Left forelimb (tissue), 1 donor: ENCODE measurements around the gene CACNA2D2.

Experiments used
- DNase-seq: peaks from one replicate; pipeline ENCODE4 v3.0.0-alpha.2; 2018; ENCODE audit warnings: low spot score

CACNA2D2 gene

DNA sequence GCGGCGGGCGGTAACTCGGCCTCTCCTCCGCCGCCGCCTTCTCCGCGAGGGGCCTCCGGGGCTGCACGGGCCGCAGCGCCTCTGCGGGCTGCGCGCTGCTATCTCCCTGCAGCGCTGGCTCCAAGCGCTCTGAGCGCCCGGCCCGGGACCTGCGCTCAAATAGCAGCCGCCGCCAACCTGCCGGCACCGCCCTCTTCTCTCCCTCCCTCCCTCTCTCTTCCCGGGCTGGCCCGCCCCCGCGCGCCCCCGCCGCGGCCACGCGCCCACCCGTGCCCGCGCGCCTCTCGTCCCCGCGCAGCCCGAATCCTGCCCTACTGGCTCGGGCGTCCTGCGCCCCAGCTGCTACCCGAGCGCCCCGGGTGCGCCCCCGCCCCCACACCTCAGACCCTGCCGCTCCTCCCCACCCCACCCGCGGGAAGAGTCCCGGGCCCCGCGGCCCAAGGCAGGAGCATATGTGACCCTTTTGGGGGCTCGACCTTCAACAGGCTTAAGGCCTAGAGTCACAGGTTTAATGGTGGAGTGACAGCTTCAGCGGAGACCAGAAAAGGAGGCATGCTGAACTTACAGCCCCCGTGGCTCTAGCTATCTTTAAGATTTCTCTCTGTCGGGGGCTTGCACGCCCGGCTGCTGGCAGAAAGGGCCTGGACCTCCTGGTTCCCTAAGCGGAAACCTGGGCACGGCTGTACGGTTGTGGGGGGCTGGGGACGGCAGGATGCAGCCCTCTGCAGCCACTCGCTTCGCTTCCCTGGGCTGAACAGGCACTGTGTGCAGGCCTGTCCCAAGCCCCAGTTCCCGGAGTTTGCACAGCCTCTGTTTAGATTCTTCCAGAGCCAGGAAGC lies at the start of gene CACNA2D2:
TSS of gene CACNA2D2 (minus strand) at position 131 of the 839 bp plus-strand sequence. CDS start 211 bp downstream, outside the sequence.
- peak; percentile 83 for DNase-seq

DNA sequence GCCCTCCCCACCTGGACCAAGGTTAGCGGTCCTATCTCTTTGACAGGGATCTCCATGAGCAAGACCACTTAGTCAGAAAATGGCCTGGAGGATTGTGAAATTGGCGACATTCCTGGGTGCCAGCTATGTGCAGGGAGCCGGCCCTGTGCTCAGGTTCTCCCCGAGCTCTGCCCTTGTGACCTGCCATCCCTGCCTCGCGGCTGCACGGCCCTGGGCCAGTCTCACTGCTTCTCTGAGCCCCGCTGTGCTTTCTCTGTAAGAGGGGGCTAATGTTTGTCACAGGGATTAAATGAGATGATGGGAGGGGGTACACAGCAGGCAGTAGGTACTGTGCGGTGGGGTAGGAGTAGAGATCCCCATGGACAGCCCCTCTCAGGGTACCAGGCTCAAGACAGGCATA lies 49.2 kb upstream of the CACNA2D2 start:
- DNase-seq, result no peak

DNA sequence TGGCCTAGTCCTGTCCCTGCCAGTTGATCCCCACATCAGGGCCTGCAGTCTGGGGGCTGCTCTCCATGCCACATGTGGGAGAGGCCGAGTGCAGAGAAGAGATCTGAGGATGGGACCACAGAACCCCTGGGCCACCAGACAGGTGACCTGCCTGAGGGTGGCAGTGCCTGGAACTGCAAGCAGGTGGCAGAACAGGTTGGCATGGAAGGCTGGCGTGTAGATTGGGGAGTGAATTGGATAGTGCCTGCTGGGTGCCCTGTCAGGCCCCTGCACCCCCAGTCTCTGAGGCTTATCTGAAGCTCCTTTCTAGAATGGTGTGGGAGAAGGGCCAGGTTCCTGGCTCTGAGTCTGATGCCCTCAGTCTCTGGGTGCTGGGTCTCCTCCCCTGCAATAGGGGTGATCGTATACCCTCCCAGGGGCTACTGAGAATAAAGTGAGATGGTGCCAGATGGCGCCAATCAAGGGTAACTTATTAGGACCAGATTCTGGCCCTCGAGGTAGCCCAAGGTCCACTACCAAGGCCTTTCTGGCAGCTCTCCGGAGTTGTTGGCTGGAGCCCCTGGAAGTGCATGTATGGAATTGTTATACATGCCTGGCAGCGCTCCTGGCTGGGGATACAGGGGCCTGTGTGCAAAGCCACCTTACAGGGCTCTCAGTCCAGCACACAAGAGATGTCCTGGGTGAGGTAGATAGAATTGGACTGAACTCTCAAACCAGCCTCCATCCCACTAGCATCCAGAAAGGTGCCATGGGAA lies 48.4 kb upstream of the CACNA2D2 start:
- no peak for DNase-seq

DNA sequence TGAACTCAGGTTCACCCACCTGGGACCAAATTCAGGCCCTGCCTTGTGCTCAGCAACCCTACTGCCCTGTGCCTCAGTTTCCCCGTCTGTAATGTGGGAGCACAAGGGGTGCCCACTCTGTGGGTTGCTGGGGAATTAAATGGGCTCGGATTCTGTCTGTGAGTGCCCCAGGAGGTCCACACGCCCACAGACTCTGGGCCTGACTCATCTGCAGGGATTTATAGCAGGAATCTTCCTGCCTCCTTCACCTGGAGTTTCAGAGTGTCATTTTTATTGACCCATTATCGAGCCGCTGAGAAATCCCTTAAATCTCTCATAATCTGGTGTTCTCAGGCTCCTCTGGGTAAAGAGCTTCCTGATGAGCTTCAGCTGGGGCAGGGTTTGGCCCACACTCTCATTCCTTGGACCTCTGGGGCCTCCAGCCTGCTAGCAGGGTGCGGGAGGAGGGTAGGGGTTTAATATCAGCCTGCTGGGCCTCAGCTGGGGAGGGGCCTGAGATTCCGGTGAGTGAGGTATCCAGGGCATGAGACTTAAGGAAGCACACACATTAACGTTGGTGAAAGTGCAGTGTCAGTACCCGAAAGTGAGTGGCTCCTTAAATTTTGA lies 47.7 kb upstream of the CACNA2D2 start:
- DNase-seq, result no peak

DNA sequence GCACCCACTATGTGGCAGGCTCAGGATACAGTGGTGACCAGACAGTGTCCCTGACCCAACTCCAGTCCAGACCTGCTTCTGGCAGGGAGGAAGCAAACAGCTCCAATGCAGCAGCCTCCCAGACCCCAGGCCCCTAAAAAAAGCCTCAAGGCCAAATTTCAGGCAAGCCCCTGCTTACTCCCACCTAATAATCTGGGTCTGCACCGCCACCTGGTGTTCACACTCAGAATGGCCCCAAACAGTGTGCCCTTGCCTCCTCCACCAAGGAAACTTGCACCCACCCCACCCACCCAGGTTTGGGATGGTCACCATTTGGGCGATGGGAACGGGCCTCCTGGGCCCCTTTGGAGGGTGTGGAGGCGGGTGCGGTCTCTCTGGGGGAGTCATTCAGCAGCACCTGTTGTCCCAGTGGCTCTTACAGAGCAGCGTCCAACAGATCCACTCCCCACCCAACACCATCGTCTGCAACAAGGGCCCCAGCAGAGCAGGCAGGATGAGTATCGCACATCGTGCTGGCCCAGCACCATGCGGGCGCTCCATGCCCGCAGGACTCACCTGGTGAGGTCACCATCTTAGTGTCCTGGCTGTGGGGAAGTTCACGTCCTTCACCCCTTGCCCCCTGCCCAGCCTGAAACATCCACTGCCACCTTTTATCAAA lies 46.8 kb upstream of the CACNA2D2 start:
- DNase-seq, result peak; percentile 78

DNA sequence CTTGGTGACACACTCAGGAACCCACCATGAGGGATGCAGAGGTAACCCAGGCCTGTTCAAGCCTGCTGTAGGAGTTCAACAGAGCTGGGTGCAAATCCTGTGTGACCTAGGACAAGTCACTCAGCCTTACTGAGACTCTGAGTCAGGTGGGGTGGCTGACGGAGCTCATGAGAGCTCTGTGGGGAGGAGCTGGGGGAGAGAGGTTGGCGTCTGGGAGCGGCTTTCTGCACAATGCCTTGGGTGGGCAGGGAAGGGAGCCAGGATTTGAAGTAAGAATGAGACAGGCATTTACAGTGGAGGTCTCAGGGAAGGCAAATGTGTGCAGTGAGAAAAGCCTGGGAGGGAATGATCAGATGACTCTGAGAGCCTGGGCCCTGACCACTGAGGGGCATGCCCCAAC lies 45.8 kb upstream of the CACNA2D2 start:
- DNase-seq, result no peak

DNA sequence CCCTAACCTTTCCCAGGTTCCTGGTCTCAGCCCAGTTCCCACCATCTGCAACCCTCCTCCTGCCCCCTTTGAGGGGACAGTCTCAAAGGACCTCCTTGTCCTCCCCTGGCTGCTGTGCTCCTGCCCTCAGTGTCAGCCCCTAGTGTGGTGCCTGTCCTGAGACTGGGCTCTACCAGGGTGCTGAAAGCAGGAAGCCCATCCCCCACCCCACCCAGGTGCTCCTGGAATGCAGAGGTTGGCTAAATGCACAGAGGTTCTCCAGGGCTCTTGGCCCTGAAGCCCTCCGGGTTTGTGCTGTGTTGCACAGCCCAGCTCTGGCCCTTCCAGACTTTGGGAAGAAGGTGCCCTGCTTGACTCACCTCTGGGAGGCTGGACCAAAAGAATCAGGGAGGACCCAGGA lies 42.3 kb upstream of the CACNA2D2 start:
- no peak for DNase-seq

DNA sequence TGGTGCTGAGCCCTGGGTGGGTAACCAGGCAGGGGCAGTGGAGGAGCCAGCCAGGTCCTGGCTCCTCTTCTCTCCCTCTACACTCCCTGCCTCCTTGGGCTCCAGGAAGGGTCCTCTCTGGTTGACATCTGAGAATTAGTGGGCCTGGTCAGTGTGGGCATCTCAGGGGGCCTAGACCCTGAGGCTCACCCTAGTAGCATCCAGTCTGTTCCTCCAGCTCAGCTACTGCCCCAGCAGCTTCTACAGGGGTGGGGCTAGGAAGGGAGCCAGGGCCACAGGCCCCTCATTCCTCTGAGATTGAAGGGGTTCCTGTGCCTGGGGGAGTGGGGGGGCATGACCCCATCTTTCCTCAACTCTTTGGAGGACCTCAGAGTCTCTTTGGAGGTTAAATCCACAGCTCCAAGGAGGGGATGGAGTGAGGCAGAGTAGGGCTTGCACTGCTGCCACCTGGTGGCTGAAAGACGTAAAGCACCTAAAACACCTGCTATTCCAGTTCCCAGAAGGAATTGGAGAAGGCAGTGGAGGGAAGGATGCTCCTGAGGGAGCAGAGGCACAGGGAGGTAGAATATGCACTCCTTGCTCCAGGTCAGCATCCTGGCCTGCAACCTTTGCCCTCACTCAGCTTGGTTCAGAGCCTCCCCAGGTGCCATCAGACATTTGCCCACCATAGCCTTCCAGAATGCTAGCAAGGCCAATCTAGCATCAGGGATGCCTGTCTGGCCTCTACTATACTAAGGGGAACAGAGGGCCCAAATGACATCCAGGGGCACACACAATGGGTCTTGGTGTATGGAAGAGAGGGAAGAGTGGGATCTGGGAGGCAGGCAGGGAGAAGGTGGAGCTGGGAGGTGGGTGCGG lies 39.0 kb upstream of the CACNA2D2 start:
- peak; percentile 81 for DNase-seq

DNA sequence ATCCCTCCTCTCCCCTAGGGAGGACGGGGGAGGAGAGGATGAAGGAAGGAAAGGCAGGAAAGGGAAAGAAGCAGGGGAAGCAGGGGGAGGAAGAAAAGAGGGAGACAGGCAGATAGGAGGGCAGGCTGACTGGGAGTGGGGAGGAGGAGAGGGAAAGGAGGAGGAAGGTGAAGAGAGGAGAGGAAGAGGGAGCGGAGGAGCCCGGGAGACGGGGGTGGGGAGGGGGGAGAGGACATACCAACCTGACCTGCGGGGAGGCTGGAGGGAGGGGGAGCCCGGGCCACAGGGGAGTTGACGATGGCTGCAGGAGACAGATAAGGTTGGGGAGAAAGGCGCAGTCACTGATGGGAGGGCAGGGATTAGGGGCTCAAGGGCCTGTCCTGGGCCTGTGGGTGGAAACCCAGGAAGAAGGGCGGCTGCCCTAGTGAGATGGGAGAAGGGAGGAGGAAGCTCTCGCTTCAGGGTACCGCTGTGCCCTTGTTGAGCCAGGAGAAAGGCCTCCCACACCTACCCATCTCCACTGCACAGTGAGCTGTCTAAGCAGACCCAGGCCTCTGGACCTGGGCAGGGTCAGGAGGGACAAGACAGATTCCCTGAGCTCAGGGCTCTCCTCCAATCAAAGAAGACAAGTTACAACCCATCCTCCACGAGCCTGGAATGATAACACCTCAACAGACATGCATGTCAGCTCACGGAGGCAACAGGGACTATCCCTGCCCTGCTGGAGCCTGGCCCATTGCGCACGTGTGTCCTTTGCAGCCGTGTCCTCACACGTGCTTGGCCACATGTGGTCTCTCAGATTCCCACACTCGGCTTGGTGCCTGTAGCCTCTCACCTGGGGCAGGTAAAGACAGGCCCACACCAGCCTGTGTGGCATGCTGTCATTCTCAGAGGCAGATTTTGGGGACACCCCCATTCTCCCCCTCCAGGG lies 36.2 kb upstream of the CACNA2D2 start:
- DNase-seq, result no peak

DNA sequence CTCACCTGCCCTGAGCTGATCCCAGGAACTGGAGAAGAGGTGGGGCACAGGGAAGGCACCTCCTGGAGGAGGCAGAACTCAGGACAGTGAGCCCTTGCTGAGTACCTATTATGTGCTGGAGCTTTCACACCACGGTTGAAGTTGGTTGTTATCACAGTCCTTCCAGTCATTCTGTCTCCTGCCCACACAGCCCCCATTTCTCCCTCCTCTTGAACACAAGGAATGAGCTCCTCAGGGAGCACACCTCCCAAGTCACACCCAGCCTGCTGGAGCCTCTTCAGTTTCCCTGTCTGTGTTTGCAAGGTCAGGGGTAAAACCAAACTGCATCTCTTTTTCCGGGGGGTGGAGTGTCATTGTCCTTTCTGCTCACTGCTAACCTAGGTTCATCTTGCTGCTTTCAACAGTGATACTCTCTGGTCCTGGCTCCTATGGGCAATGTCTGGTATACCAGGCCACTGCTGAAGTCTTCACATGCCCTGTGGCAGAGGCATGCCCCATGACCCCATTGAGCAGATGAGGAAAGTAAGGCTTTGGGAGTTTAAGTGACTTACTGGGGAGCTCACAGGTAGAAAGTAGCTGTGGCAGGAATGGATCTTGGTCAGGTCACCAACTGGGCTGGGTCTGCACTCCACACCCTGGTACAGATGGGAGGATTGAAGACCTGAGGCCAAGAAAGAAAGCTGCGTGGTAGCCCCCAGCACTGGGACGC lies 34.1 kb upstream of the CACNA2D2 start:
- no peak for DNase-seq

DNA sequence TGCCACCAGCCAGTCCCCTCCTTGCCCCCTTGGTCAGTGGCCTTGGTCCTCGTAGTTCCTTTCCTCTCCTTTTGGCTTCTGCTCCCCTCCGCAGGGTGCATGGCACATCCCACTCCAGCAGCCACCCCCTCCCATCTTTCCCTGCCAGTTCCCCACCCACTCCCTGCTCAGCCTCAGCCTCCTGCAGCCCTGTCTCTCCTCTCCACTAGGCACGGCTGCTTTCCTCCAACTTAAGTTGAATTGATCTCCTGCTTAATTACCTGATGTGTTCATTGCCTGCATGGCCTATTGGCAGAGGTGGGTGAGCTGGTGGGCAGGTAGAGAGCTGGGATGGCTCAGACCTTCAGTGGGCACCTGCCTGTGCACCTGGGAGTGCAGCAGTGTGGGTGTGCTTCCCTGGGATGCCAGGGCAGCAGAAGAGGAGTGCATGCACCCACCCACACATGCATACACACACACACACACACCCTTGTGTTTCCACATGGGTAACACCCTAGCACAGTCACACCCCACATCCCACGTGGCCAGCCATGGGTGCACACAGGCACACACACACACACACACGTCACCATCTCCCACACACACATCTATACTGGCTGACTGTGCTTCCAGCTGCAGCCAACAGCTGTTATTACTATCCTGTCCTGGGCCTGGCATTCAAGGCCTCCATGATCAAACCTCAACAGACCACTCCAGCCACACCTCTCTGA lies 33.2 kb upstream of the CACNA2D2 start:
- DNase-seq, result no peak

DNA sequence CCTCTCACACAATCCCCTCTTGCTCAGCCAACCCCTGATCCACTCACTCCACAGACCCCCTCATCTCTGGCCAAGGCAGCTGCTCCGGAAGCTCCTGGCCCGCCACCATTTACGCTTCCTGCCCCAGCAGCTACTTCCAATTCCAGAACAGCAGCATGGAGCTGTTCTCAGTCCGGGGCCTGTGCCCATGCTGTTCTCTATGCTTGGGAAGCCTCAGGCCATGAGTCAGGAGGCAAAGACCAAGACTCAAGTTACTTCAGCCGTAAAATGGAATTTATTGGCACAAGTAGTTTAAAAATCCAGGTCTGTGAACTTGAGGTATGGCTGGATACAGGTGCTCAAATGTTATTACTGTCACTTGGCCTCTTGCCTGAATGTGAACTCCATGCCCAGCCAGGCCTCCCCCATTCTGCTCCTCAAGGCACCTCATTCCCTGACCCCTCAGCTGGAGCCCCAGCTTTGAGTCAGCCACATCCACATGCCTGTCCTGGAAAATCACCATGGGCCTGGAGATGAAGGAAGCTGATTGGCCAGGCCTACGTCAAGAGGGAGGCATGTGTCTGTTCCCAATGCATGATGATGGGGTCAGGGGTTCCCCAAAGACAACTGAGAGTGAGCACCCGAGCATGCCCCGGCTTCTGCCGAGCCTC lies 31.4 kb upstream of the CACNA2D2 start:
- DNase-seq, result no peak

DNA sequence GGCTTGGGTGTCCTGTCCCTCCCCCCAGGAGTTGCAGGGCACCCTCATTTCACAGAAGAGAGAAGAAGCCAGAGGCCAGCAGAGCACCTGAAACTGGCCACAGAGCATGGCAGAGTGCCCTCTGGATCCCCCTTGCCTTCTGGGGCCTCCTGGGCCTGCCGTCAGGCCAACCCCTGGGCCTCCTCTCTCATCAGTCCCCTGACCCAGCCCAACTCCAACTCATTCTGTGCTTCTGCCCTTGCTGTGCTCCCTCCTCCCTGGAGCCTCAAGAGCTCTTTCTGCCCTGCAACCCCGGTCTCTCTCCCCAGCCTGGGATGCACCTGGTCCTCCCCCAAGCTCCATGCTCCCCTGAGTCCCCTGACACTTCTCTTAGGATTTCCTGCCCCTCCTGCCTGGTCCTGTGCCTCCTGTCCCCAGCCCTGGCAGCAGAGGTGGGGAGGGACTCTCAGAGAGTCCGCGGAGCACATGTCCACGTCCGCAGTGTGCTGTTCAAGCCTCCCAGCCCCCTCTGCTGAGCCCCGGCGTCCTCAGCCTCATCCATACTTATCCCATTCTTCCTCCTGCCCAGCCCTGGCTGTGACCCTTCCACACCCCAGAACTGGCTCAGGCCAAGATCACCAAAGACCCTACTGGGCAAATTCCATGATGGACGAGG lies 30.5 kb upstream of the CACNA2D2 start:
- DNase-seq, result no peak

DNA sequence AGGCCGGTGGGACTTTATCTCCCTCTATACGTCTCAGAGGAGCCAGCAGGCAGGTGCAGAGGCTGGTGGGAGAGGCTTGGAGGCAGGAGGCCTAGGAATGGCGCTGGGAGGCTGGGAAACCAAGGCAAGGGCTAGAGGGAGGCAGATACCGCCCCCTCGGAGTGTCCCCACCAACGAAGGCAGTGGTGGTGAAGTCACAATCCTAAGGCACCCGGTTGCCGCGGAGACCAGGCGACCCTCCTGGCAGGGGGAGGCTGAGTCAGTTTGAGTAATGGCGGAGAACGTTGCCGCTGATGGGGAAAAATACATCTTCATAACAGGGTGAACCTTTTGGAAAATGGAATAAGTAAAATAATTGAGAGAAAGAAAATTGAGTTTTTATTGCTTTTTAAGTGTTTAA lies 29.9 kb upstream of the CACNA2D2 start:
- DNase-seq, result no peak

DNA sequence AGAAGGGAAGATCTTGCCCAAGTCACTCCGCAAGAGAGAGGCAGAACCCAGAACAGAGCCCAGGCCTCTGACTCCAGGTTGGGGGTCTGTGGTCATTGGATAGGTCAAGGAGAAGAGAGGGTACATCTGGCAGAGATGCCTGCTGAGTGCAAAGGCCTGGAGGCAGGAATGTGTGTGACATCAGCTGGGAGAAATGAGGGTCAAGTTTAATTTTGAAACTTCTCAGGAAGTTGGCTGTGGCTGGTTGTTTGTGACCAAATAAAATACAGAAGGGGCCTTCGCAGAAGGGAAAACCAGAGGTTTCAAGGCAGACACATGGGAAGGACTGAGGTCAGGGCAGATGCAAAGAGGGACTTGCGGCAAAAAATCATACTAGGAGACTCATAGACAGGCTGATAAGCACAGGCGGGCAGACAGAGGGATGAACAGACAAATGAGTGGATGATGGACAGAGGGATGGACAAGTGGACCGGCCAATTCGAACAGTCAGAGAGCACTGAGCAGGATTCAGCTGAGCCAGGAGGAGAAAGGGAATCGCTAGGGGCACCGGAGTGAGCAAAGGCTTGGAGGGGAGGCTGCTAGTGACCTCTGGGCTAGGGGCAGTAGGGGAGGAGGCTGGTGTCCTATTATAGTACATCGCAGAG lies 28.8 kb upstream of the CACNA2D2 start:
- no peak for DNase-seq

DNA sequence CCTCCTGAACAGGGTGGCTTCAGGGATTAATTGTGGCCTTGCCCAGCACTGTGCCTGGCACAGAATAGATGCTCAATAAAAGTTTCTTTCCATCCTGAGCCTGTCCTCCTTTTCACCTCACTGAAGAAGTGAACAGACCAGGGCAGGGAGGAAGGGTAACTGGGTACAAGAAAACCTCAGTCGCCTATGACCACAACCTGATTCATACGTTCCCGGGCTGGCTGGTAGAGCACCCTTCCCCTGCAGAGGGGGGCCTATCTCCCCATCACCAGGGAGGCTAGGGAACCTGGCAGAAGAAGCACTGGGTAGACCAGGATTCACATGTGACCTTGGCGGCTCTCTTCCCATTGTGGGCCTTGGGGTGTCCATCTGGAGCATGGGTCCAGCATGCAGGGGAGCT lies 27.8 kb upstream of the CACNA2D2 start:
- DNase-seq, result no peak
